ENCODE results near the gene SF3A2. TPM values are rescaled to one million over a fixed set of nuclear protein-coding genes. Genes with fewer than 3 reads are reported as not detected.
"Not testable (repeated sequence)": the region's sequence is repeated elsewhere in the genome, so short reads cannot be mapped to it uniquely, and the experiment has no call there.

The SF3A2 gene
- total and polyA plus RNA-seq, 12 donors = 3.9 to 110 (median 28.2) TPM

GRCh38 chr19:2276429-2276986, 39.9 kb downstream of the SF3A2 start:
- H3K36me3 ChIP-seq (replicated peaks in 1 of 2) = peaks cover 0 to 22% of the 10 kb centered on the region in 2 donors
- no peaks in the 10 kb centered on the region for H3K27me3 ChIP-seq
- H3K9me3 ChIP-seq (replicated peaks in 1 of 3) = no peaks in the 10 kb centered on the region
- H3K4me3 ChIP-seq = no peak overlapping the region
- 88 to 93% (median 91%) methylated on average over 23 to 28 of the region's 28 CpGs for WGBS, 4 donors
- TF ChIP-seq CTCF (IDR thresholded peaks at IDR 0.05) (no peak), POLR2A (IDR thresholded peaks at IDR 0.05) (no peak)
- H3K27ac ChIP-seq = no peak overlapping the region
- peaks cover 26 to 45% of the 10 kb centered on the region in 2 donors for H3K4me1 ChIP-seq (replicated peaks in 1 of 2)
- intact Hi-C loops (cut with DNase I) = loop anchor here in 1 of 2 donors (5.0 kb wide), 1 partner anchor 116 kb away; no protein-coding TSS in a partner anchor
- no peak for DNase-seq

- intact Hi-C loops (cut with DNase I) = loop anchor here in 1 of 2 donors (5.0 kb wide), 1 partner anchor 115 kb away; no protein-coding TSS in a partner anchor
- no peak overlapping the region for H3K27ac ChIP-seq
- no peak for DNase-seq
- H3K4me3 ChIP-seq = no peak overlapping the region
- H3K36me3 ChIP-seq (replicated peaks in 1 of 2) = peaks cover 0 to 16% of the 10 kb centered on the region in 2 donors
- no peak for TF ChIP-seq CTCF (IDR thresholded peaks at IDR 0.05)
- H3K9me3 ChIP-seq (replicated peaks in 1 of 3) = no peaks in the 10 kb centered on the region
- H3K4me1 ChIP-seq (replicated peaks in 1 of 2) = peaks cover 21 to 39% of the 10 kb centered on the region in 2 donors
- no peaks in the 10 kb centered on the region for H3K27me3 ChIP-seq
- WGBS, 4 donors = 84 to 87% (median 87%) methylated on average over 9 of the region's 9 CpGs
Measured at GRCh38 chr19:2277138-2277537, 40.5 kb downstream of the SF3A2 start.

GRCh38 chr19:2278459-2279158, 42.0 kb downstream of the SF3A2 start:
- Histone ChIP-seq H3K9me3 (replicated peaks in 1 of 3) (no peaks in the 10 kb centered on the region), H3K4me1 (replicated peaks in 1 of 2) (peaks cover 8 to 24% of the 10 kb centered on the region in 2 donors), H3K27me3 (no peaks in the 10 kb centered on the region), H3K36me3 (replicated peaks in 1 of 2) (peaks cover 0 to 1% of the 10 kb centered on the region in 2 donors), H3K27ac (no peak overlapping the region), H3K4me3 (no peak overlapping the region)
- no peak for TF ChIP-seq POLR2A (IDR thresholded peaks at IDR 0.05)
- no peak for TF ChIP-seq CTCF (IDR thresholded peaks at IDR 0.05)
- DNase-seq = peak in 1 of 7 donors; percentile 8
- WGBS, 4 donors = 85 to 92% (median 89%) methylated on average over 11 to 33 of the region's 33 CpGs
- intact Hi-C loops (cut with DNase I) = loop anchor here in 1 of 2 donors (5.0 kb wide), 1 partner anchor 114 kb away; no protein-coding TSS in a partner anchor

GRCh38 chr19:2280633-2281264, 44.1 kb downstream of the SF3A2 start:
- Histone ChIP-seq H3K4me1 (replicated peaks in 1 of 2) (peaks cover 0 to 6% of the 10 kb centered on the region in 2 donors), H3K27me3 (peaks cover 4% of the 10 kb centered on the region), H3K27ac (no peak overlapping the region), H3K9me3 (replicated peaks in 1 of 3) (no peaks in the 10 kb centered on the region), H3K4me3 (no peak overlapping the region), H3K36me3 (replicated peaks in 1 of 2) (no peaks in the 10 kb centered on the region)
- DNase-seq = no peak
- no peak for TF ChIP-seq POLR2A (IDR thresholded peaks at IDR 0.05)
- no peak for TF ChIP-seq CTCF (IDR thresholded peaks at IDR 0.05)
- 70 to 82% (median 71%) methylated on average over 12 to 26 of the region's 26 CpGs for WGBS, 4 donors
- intact Hi-C loops (cut with DNase I) = loop anchor here in 1 of 2 donors (10.0 kb wide), 1 partner anchor 104 kb away; no protein-coding TSS in a partner anchor

GRCh38 chr19:2281265-2282061, 44.8 kb downstream of the SF3A2 start:
- WGBS, 4 donors = 21 to 27% (median 25%) methylated on average over 3 to 16 of the region's 16 CpGs
- H3K27ac ChIP-seq = peak overlapping the region in 2 of 5 donors; percentile 34 to 79
- intact Hi-C loops (cut with DNase I) = loop anchor here in 1 of 2 donors (10.0 kb wide), 1 partner anchor 103 kb away; no protein-coding TSS in a partner anchor

More at GRCh38 chr19:2281265-2282061, 44.8 kb downstream of the SF3A2 start:
- not testable (repeated sequence) for H3K36me3 ChIP-seq (replicated peaks in 1 of 2); H3K9me3 ChIP-seq (replicated peaks in 1 of 3); H3K27me3 ChIP-seq; DNase-seq; H3K4me1 ChIP-seq (replicated peaks in 1 of 2)
- peak overlapping the region in 2 of 4 donors; percentile 19 to 28 for H3K4me3 ChIP-seq
